Naive thymus-derived CD4-positive, alpha-beta T cell (primary cell): ENCODE results near the gene OASL. TPM values are rescaled to one million over a fixed set of nuclear protein-coding genes. Genes with fewer than 3 reads are reported as not detected.
A peak's percentile ranks its signal among the peaks of the same experiment; 100 is the strongest.

Experiments used
- ATAC-seq: fragments of 150-1000 bp; cut with Tn5 transposase; 2 replicates; pipeline ENCODE4 v1.10.0; 2021; ENCODE audit warnings: mild to moderate bottlenecking, moderate library complexity
- CTCF ChIA-PET: fragments of 350-600 bp; sonication (Branson Sonifier 250); formaldehyde crosslinking; loops from one replicate; lab custom pipeline; 2021; ENCODE audit warnings: antibody characterized with exemption; lab: Charles Lee
- POLR2A ChIA-PET: fragments of 350-600 bp; sonication (Branson Sonifier 250); formaldehyde crosslinking; loops from one replicate; lab custom pipeline; 2021; ENCODE audit warnings: antibody characterized with exemption, inconsistent platforms; lab: Charles Lee
- DNase-seq, 9 donors: peaks; one replicate each; pipeline versions ENCODE4 v3.0.0 to v3.0.0-alpha.2; 2020 to 2022; ENCODE audit warnings: mixed read lengths in 1 of 9
- H3K27ac ChIP-seq: one replicate; pipeline ENCODE4 v1.7.0; 2013; ENCODE audit warnings: mild to moderate bottlenecking, low read depth, low read length, moderate library complexity
- H3K27me3 ChIP-seq, 2 donors: one replicate each; pipeline ENCODE4 v1.7.0; 2013; ENCODE audit warnings: low read length in 2 of 2, mild to moderate bottlenecking in 2 of 2, moderate library complexity in 2 of 2; ENCODE audit not compliant: control insufficient read depth in 2 of 2, insufficient read depth in 2 of 2
- H3K36me3 ChIP-seq, 3 experiments: 1 replicate in 2 of 3; 2 replicates in 1 of 3; pipeline ENCODE4 v1.7.0; 2013; ENCODE audit warnings: low read length in 3 of 3, mild to moderate bottlenecking in 3 of 3, moderate library complexity in 1 of 3; ENCODE audit not compliant: insufficient read depth in 3 of 3, control insufficient read depth in 2 of 3
- H3K4me1 ChIP-seq, 2 donors: one replicate each; pipeline ENCODE4 v1.7.0; 2013; ENCODE audit warnings: low read length in 2 of 2, mild to moderate bottlenecking in 2 of 2, moderate library complexity in 1 of 2; ENCODE audit not compliant: control insufficient read depth in 2 of 2, insufficient read depth in 2 of 2
- H3K4me3 ChIP-seq: 2 replicates; pipeline ENCODE4 v1.7.0; 2013; ENCODE audit warnings: mild to moderate bottlenecking, low read length
- H3K9me3 ChIP-seq, 3 experiments: 1 replicate in 2 of 3; 2 replicates in 1 of 3; pipeline ENCODE4 v1.7.0; 2013; ENCODE audit warnings: low read length in 3 of 3; ENCODE audit not compliant: control insufficient read depth in 2 of 3
- H3K27ac Mint-ChIP-seq, 9 donors: one replicate each; pipeline ENCODE4 v1.8.0; 2020 to 2022; ENCODE audit warnings: mixed read lengths in 9 of 9, mild to moderate bottlenecking in 8 of 9, moderate library complexity in 5 of 9, inconsistent platforms in 2 of 9
- H3K27me3 Mint-ChIP-seq, 5 donors: one replicate each; pipeline ENCODE4 v1.8.0; 2021 to 2022; ENCODE audit warnings: mixed read lengths in 5 of 5, mild to moderate bottlenecking in 1 of 5
- H3K36me3 Mint-ChIP-seq, 5 donors: one replicate each; pipeline ENCODE4 v1.8.0; 2020 to 2022; ENCODE audit warnings: mixed read lengths in 5 of 5, mild to moderate bottlenecking in 3 of 5, inconsistent platforms in 1 of 5
- H3K4me1 Mint-ChIP-seq, 7 donors: one replicate each; pipeline ENCODE4 v1.8.0; 2020 to 2022; ENCODE audit warnings: mixed read lengths in 7 of 7, mild to moderate bottlenecking in 3 of 7, inconsistent platforms in 1 of 7
- H3K4me3 Mint-ChIP-seq, 10 donors: one replicate each; pipeline ENCODE4 v1.8.0; 2020 to 2022; ENCODE audit warnings: mild to moderate bottlenecking in 10 of 10, mixed read lengths in 10 of 10, moderate library complexity in 6 of 10, inconsistent platforms in 2 of 10
- H3K9me3 Mint-ChIP-seq, 11 donors: one replicate each; pipeline ENCODE4 v1.8.0; 2020 to 2022; ENCODE audit warnings: mixed read lengths in 11 of 11, mild to moderate bottlenecking in 4 of 11, inconsistent platforms in 1 of 11, moderate library complexity in 1 of 11
- intact Hi-C, 2 donors: fragments of 100-400 bp; cut with micrococcal nuclease; formaldehyde crosslinking; loops; one replicate each; pipeline ENCODE4 v1.15.1; 2023
- polyA plus RNA-seq, 2 donors: library from polyadenylated mRNA; unstranded; fragments of 300-500 nt; fragmentation: Illumina TruSeq; gene quantifications; one replicate each; pipeline ENCODE4 v1.2.3, GENCODE V29; 2021
- total RNA-seq, 6 experiments: library from RNA in 5 of 6; stranded (reverse) in 5 of 6; gene quantifications; 1 replicate in 5 of 6; 2 replicates in 1 of 6; pipeline ENCODE4 v1.2.3 and lab custom pipeline; 2021 to 2026

Gene OASL
- total and polyA plus RNA-seq, 7 experiments from 2014 or later: 1.2 to 19.4 (median 2.8) TPM

DNA sequence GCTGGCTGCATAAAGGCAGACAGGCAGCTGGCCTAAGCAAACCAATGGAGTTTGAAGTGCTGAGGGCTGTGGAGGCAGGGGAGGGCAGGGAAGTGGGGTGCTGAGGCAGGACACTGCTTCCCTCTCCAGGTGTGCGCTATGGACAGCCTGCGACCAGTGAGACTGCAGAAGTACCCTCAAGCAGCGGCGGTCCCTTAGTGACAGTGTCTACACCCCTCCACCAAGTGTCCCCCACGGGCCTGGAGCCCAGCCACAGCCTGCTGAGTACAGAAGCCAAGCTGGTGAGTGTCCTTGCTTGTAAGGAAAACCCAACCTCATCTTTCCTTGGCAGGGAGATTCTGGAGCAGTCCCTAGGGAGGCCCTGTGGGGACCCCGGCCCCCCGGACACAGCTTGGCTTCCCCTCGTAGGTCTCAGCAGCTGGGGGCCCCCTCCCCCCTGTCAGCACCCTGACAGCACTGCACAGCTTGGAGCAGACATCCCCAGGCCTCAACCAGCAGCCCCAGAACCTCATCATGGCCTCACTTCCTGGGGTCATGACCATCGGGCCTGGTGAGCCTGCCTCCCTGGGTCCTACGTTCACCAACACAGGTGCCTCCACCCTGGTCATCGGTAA, 42.8 kb downstream of the OASL start:
- ATAC-seq (no peak), DNase-seq (no peak)
- H3K9me3 ChIP-seq: no peaks in the 10 kb centered on the region
- no peak overlapping the region for H3K27ac ChIP-seq
- intact Hi-C loops: no loop called here
- Mint-ChIP-seq H3K9me3 (peaks cover 0 to 14% (median 0%) of the 10 kb centered on the region in 11 donors), H3K27ac (no peak overlapping the region), H3K4me1 (peaks cover 0 to 7% (median 0%) of the 10 kb centered on the region in 7 donors), H3K27me3 (peaks cover 0 to 17% (median 16%) of the 10 kb centered on the region in 5 donors), H3K4me3 (no peak overlapping the region), H3K36me3 (peaks cover 0 to 5% (median 0%) of the 10 kb centered on the region in 5 donors)
- H3K36me3 ChIP-seq: no peaks in the 10 kb centered on the region
- H3K4me1 ChIP-seq: no peaks in the 10 kb centered on the region
- ChIA-PET POLR2A (no interaction called here), CTCF (interaction anchor here (0.6 to 0.7 kb wide), 2 partner anchors 85 to 135 kb away, joined by 3 read pairs; no protein-coding TSS in a partner anchor)
- H3K4me3 ChIP-seq: no peak overlapping the region
- H3K27me3 ChIP-seq: no peaks in the 10 kb centered on the region

DNA sequence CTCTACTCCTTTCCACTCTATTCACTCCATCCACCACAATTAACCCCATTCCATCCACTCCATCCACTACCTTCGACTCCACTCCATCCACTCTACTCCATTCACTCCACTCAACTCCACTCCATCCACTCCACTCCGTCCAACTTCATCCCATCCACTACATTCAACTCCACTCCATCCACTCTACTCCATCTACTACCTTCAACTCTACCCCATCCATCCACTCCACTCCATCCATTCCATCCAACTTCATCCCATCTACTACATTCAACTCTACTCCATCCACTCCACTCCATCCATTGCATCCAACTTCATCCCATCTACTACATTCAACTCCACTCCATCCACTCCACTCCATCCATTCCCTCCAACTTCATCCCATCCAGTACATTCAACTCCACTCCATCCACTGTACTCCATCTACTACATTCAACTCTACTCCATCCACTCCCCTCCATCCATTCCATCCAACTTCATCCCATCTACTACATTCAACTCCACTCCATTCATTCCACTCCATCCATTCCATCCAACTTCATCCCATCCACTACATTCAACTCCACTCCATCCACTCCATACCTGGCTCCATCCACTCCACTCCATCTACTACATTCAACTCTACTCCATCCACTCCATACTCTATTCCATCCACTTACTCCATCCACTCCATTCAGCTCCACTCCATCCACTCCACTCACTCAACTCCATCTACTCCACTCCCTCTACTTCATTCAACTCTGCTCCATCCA, 44.3 kb downstream of the OASL start:
- ChIA-PET CTCF (no interaction called here), POLR2A (interaction anchor here (0.5 kb wide), 1 partner anchor 264 kb away, joined by 3 read pairs; no protein-coding TSS in a partner anchor)
- no peak overlapping the region for H3K27ac Mint-ChIP-seq
- Histone ChIP-seq H3K36me3 (no peaks in the 10 kb centered on the region), H3K4me3 (no peak overlapping the region), H3K4me1 (no peaks in the 10 kb centered on the region), H3K27me3 (no peaks in the 10 kb centered on the region), H3K27ac (no peak overlapping the region), H3K9me3 (no peaks in the 10 kb centered on the region)
- H3K36me3 Mint-ChIP-seq: peaks cover 0 to 5% (median 0%) of the 10 kb centered on the region in 5 donors
- peak overlapping the region in 1 of 10 donors; percentile 8 for H3K4me3 Mint-ChIP-seq
- peaks cover 0 to 21% (median 16%) of the 10 kb centered on the region in 5 donors for H3K27me3 Mint-ChIP-seq
- DNase-seq (no peak), ATAC-seq (no peak)
- H3K4me1 Mint-ChIP-seq: peaks cover 0 to 7% (median 0%) of the 10 kb centered on the region in 7 donors
- peaks cover 0 to 14% (median 0%) of the 10 kb centered on the region in 11 donors for H3K9me3 Mint-ChIP-seq
- intact Hi-C loops: no loop called here

GRCh38 chr12:120994059-120994458, 45.0 kb downstream of the OASL start:
- Mint-ChIP-seq H3K36me3 (peaks cover 0 to 5% (median 0%) of the 10 kb centered on the region in 5 donors), H3K27ac (no peak overlapping the region), H3K9me3 (peaks cover 0 to 14% (median 0%) of the 10 kb centered on the region in 11 donors), H3K4me1 (peaks cover 0 to 7% (median 0%) of the 10 kb centered on the region in 7 donors), H3K27me3 (peaks cover 0 to 21% (median 17%) of the 10 kb centered on the region in 5 donors), H3K4me3 (no peak overlapping the region)
- no peaks in the 10 kb centered on the region for H3K27me3 ChIP-seq
- no peak for ATAC-seq
- intact Hi-C loops: no loop called here
- H3K9me3 ChIP-seq: no peaks in the 10 kb centered on the region
- ChIA-PET POLR2A (no interaction called here), CTCF (no interaction called here)
- DNase-seq: no peak
- H3K4me1 ChIP-seq: no peaks in the 10 kb centered on the region
- no peak overlapping the region for H3K4me3 ChIP-seq
- no peaks in the 10 kb centered on the region for H3K36me3 ChIP-seq
- no peak overlapping the region for H3K27ac ChIP-seq

- H3K9me3 ChIP-seq: no peaks in the 10 kb centered on the region
- Mint-ChIP-seq H3K27me3 (peaks cover 0 to 21% (median 17%) of the 10 kb centered on the region in 5 donors), H3K4me3 (no peak overlapping the region), H3K4me1 (peaks cover 0 to 7% (median 0%) of the 10 kb centered on the region in 7 donors), H3K27ac (peak overlapping the region in 1 of 9 donors; percentile 56), H3K36me3 (peaks cover 0 to 5% (median 0%) of the 10 kb centered on the region in 5 donors), H3K9me3 (peaks cover 0 to 14% (median 0%) of the 10 kb centered on the region in 11 donors)
- ATAC-seq (no peak), DNase-seq (no peak)
- no peak overlapping the region for H3K27ac ChIP-seq
- ChIA-PET POLR2A (no interaction called here), CTCF (interaction anchor here (1.5 kb wide), 1 partner anchor 21 kb away, joined by 3 read pairs; no protein-coding TSS in a partner anchor)
- no peaks in the 10 kb centered on the region for H3K36me3 ChIP-seq
- H3K4me1 ChIP-seq: no peaks in the 10 kb centered on the region
- no peaks in the 10 kb centered on the region for H3K27me3 ChIP-seq
- intact Hi-C loops: no loop called here
- no peak overlapping the region for H3K4me3 ChIP-seq
Measured at GRCh38 chr12:120993496-120993895, 45.5 kb downstream of the OASL start.

DNA sequence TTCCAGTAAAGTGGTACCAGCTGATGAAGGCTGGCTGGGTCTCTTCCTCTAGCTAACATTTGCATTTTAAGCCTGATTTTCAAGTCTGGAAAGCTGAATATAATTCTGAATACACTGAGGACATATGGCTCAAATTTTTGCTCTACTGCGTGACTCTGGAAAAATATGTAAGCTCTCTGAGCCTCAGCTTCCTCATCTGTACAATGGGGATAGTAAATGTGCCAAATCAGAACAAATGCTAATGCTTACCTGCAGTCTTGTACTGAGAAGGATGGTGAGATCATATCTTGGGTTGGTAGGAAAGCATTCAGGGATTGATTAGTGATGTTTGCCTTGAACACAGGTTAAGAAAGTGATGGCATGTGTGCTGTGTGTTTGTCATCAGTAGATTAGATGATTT, 46.1 kb downstream of the OASL start:
- no peak overlapping the region for H3K27ac ChIP-seq
- Mint-ChIP-seq H3K27ac (no peak overlapping the region), H3K4me3 (no peak overlapping the region), H3K27me3 (peaks cover 0 to 21% (median 19%) of the 10 kb centered on the region in 5 donors), H3K9me3 (peaks cover 0 to 14% (median 0%) of the 10 kb centered on the region in 11 donors), H3K4me1 (peaks cover 0 to 7% (median 0%) of the 10 kb centered on the region in 7 donors), H3K36me3 (peaks cover 0 to 5% (median 0%) of the 10 kb centered on the region in 5 donors)
- DNase-seq (no peak), ATAC-seq (no peak)
- POLR2A ChIA-PET: no interaction called here
- H3K36me3 ChIP-seq: no peaks in the 10 kb centered on the region
- H3K4me1 ChIP-seq: no peaks in the 10 kb centered on the region
- CTCF ChIA-PET: interaction anchor here (1.5 kb wide), 1 partner anchor 21 kb away, joined by 3 read pairs; no protein-coding TSS in a partner anchor
- no peaks in the 10 kb centered on the region for H3K9me3 ChIP-seq
- H3K27me3 ChIP-seq: no peaks in the 10 kb centered on the region
- H3K4me3 ChIP-seq: no peak overlapping the region
- intact Hi-C loops: no loop called here

DNA sequence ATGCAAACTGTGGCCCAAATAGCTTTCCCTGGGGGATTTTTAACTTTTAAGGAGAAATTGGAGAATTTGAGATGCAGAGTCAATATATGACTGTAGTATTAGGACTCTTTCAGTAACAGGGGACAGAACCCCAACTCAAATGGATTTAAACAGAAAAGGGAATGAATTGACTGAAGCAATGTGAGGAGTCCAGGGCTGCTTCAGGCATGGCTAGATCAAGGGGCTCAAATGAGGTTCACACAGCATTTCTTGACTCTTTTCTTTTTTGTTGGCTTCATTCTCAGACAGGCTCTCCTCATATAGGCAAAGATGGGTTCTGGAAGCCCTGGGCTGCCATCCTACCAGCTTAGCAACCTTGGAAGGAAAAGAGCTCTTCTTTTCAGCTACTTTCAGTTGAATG, 47.1 kb downstream of the OASL start:
- no peak for ATAC-seq
- Histone ChIP-seq H3K36me3 (no peaks in the 10 kb centered on the region), H3K4me1 (no peaks in the 10 kb centered on the region), H3K27me3 (no peaks in the 10 kb centered on the region), H3K9me3 (no peaks in the 10 kb centered on the region), H3K27ac (no peak overlapping the region), H3K4me3 (no peak overlapping the region)
- H3K27ac Mint-ChIP-seq: no peak overlapping the region
- H3K4me1 Mint-ChIP-seq: peaks cover 0 to 7% (median 0%) of the 10 kb centered on the region in 7 donors
- H3K27me3 Mint-ChIP-seq: peaks cover 0 to 21% (median 19%) of the 10 kb centered on the region in 5 donors
- H3K4me3 Mint-ChIP-seq: no peak overlapping the region
- CTCF ChIA-PET: no interaction called here
- H3K36me3 Mint-ChIP-seq: peaks cover 0 to 5% (median 0%) of the 10 kb centered on the region in 5 donors
- peaks cover 0 to 14% (median 0%) of the 10 kb centered on the region in 11 donors for H3K9me3 Mint-ChIP-seq
- POLR2A ChIA-PET: no interaction called here
- intact Hi-C loops: no loop called here
- no peak for DNase-seq
